Gastrocnemius medialis (tissue), 4 donors: Measurements from ENCODE around the gene GATM. TPM values are rescaled to one million over a fixed set of nuclear protein-coding genes. Genes with fewer than 3 reads are reported as not detected.

Experiments used
- ATAC-seq, 2 donors: fragments of 150-250 bp; one replicate each; pipeline ENCODE4 v1.9.1; 2016
- DNase-seq, 2 donors: peaks; one replicate each; pipeline ENCODE4 v3.0.0-alpha.2; 2019
- H3K27ac ChIP-seq, 4 donors: fragments of 200-600 bp; sonication (generic); 1 replicate in 1 of 4; 2 replicates in 3 of 4; pipeline ENCODE4 v1.5.1; 2016 to 2018; ENCODE audit warnings: mild to moderate bottlenecking in 2 of 4, moderate library complexity in 1 of 4
- H3K27me3 ChIP-seq, 3 donors: fragments of 200-600 bp; sonication (generic) in 2 of 3; 1 replicate in 1 of 3; 2 replicates in 2 of 3; pipeline versions ENCODE4 v1.5.1 to v1.6.0; 2016 to 2019; ENCODE audit warnings: mild to moderate bottlenecking in 1 of 3, moderate library complexity in 1 of 3
- H3K36me3 ChIP-seq, 2 donors: fragments of 200-600 bp; sonication (generic) in 1 of 2; one replicate each; pipeline ENCODE4 v1.5.1; 2017 to 2018
- H3K4me1 ChIP-seq, 2 donors: fragments of 200-600 bp; sonication (generic) in 1 of 2; one replicate each; pipeline ENCODE4 v1.5.1; 2016 to 2017; ENCODE audit warnings: mild to moderate bottlenecking in 2 of 2
- H3K4me3 ChIP-seq, 4 donors: fragments of 200-600 bp; sonication (generic) in 3 of 4; 1 replicate in 1 of 4; 2 replicates in 3 of 4; pipeline ENCODE4 v1.5.1; 2016 to 2019; ENCODE audit warnings: mild to moderate bottlenecking in 2 of 4
- H3K9me3 ChIP-seq, 3 donors: fragments of 200-600 bp; sonication (generic) in 2 of 3; 1 replicate in 1 of 3; 2 replicates in 2 of 3; pipeline ENCODE4 v1.5.1; 2016 to 2019
- POLR2A ChIP-seq, 2 donors: fragments of 450-650 bp; IDR thresholded peaks; one replicate each; pipeline ENCODE4 v1.6.1; 2017; ENCODE audit warnings: antibody characterized with exemption in 2 of 2, mild to moderate bottlenecking in 2 of 2, moderate library complexity in 2 of 2
- in situ Hi-C, 4 donors: fragments of 200-750 bp; cut with MboI; loops; one replicate each; pipeline versions ENCODE4 v1.15.0 to v1.8.0; 2017; ENCODE audit warnings: low sequenced_read_pairs in 4 of 4
- intact Hi-C: fragments of 100-400 bp; cut with DNase I; formaldehyde crosslinking; loops from one replicate; pipeline ENCODE4 v1.15.1; 2023; ENCODE audit warnings: low total_unique reads
- total RNA-seq, 4 donors: library from RNA; depleted of rRNA; stranded (reverse); fragments of >200 nt; gene quantifications; one replicate each; pipeline versions ENCODE4 v1.1.0 to v1.2.3, GENCODE V29; 2016
- TF ChIP-seq, protein P1 (sequence below), 5 experiments: fragments of 450-650 bp in 3 of 5; fragments of 200-600 bp in 2 of 5; sonication (generic) in 2 of 5; IDR thresholded peaks in 4 of 5; conservative IDR thresholded peaks in 1 of 5; 1 replicate in 4 of 5; 2 replicates in 1 of 5; pipeline ENCODE4 v1.5.1; 2016 to 2019; ENCODE audit warnings: antibody characterized with exemption in 5 of 5, mild to moderate bottlenecking in 3 of 5, moderate library complexity in 3 of 5

GATM gene
- total RNA-seq, 4 donors from 2014 or later = 18.0 to 92.1 (median 35.3) TPM

DNA sequence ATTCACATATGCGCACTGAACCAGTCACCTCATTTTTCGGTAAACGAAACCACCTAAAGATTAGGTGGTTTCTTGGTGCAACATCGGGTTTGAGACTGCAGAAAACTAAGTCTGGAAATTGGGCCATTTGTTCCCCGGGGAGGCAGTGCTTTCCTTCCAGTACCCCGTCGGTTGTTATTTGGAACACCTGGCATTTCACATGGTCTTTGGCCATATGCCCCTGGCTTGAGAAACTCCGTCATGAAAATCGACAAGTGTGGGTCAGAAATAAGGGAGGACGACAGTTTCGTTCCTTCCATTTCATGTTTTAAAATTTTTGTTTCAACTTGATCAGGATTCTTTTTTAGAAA lies 544 bp upstream of the GATM start:
- no peaks in the 10 kb centered on the region for H3K9me3 ChIP-seq
- in situ Hi-C loops (loop anchor here in 1 of 4 donors (10.0 kb wide), 1 partner anchor 184 kb away; no protein-coding TSS in a partner anchor), intact Hi-C loops (loop anchor here (1.0 to 2.0 kb wide), 3 partner anchors 23 to 181 kb away; a partner anchor contains a TSS)
- peaks cover 25 to 31% of the 10 kb centered on the region in 2 donors for H3K4me1 ChIP-seq
- H3K27ac ChIP-seq = peak overlapping the region; percentile 78 to 88 (median 82)
- peak overlapping the region; percentile 60 to 86 (median 71) for H3K4me3 ChIP-seq
- H3K27me3 ChIP-seq = no peaks in the 10 kb centered on the region
- DNase-seq (peak; percentile 28 to 44), ATAC-seq (peak; percentile 18 to 61)
- no peaks in the 10 kb centered on the region for H3K36me3 ChIP-seq
- TF ChIP-seq POLR2A (IDR thresholded peaks at IDR 0.05) = no peak
- TF ChIP-seq, protein P1, sequence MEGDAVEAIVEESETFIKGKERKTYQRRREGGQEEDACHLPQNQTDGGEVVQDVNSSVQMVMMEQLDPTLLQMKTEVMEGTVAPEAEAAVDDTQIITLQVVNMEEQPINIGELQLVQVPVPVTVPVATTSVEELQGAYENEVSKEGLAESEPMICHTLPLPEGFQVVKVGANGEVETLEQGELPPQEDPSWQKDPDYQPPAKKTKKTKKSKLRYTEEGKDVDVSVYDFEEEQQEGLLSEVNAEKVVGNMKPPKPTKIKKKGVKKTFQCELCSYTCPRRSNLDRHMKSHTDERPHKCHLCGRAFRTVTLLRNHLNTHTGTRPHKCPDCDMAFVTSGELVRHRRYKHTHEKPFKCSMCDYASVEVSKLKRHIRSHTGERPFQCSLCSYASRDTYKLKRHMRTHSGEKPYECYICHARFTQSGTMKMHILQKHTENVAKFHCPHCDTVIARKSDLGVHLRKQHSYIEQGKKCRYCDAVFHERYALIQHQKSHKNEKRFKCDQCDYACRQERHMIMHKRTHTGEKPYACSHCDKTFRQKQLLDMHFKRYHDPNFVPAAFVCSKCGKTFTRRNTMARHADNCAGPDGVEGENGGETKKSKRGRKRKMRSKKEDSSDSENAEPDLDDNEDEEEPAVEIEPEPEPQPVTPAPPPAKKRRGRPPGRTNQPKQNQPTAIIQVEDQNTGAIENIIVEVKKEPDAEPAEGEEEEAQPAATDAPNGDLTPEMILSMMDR (IDR thresholded peaks at IDR 0.05 in 4 of 5, conservative IDR thresholded peaks at IDR 0.05 in 1 of 5) = no peak

GRCh38 chr15:45377609-45378148 lies 665 bp downstream of the GATM start:
- Histone ChIP-seq H3K9me3 (no peaks in the 10 kb centered on the region), H3K27ac (peak overlapping the region; percentile 78 to 88 (median 82)), H3K27me3 (no peaks in the 10 kb centered on the region), H3K4me1 (peaks cover 25 to 31% of the 10 kb centered on the region in 2 donors), H3K4me3 (peak overlapping the region; percentile 60 to 86 (median 71)), H3K36me3 (no peaks in the 10 kb centered on the region)
- in situ Hi-C loops = loop anchor here in 1 of 4 donors (10.0 kb wide), 1 partner anchor 183 kb away; no protein-coding TSS in a partner anchor
- ATAC-seq = peak; percentile 16 to 29
- TF ChIP-seq POLR2A (IDR thresholded peaks at IDR 0.05) = no peak
- TF ChIP-seq, protein P1 (IDR thresholded peaks at IDR 0.05 in 4 of 5, conservative IDR thresholded peaks at IDR 0.05 in 1 of 5) = no peak
- intact Hi-C loops = loop anchor here (1.0 to 2.0 kb wide), 3 partner anchors 25 to 179 kb away; a partner anchor contains a TSS
- DNase-seq = peak; percentile 27 to 33

- in situ Hi-C loops (loop anchor here in 1 of 4 donors (10.0 kb wide), 1 partner anchor 182 kb away; no protein-coding TSS in a partner anchor), intact Hi-C loops (no loop called here)
- no peak for TF ChIP-seq POLR2A (IDR thresholded peaks at IDR 0.05)
- TF ChIP-seq, protein P1 (IDR thresholded peaks at IDR 0.05 in 4 of 5, conservative IDR thresholded peaks at IDR 0.05 in 1 of 5) = no peak
- no peak for ATAC-seq
- Histone ChIP-seq H3K27ac (peak overlapping the region; percentile 78 to 88 (median 82)), H3K4me1 (peaks cover 25 to 31% of the 10 kb centered on the region in 2 donors), H3K4me3 (peak overlapping the region; percentile 60 to 86 (median 71)), H3K27me3 (no peaks in the 10 kb centered on the region), H3K36me3 (no peaks in the 10 kb centered on the region), H3K9me3 (no peaks in the 10 kb centered on the region)
- no peak for DNase-seq
Measured at GRCh38 chr15:45376967-45377608, 1.3 kb downstream of the GATM start.

DNA sequence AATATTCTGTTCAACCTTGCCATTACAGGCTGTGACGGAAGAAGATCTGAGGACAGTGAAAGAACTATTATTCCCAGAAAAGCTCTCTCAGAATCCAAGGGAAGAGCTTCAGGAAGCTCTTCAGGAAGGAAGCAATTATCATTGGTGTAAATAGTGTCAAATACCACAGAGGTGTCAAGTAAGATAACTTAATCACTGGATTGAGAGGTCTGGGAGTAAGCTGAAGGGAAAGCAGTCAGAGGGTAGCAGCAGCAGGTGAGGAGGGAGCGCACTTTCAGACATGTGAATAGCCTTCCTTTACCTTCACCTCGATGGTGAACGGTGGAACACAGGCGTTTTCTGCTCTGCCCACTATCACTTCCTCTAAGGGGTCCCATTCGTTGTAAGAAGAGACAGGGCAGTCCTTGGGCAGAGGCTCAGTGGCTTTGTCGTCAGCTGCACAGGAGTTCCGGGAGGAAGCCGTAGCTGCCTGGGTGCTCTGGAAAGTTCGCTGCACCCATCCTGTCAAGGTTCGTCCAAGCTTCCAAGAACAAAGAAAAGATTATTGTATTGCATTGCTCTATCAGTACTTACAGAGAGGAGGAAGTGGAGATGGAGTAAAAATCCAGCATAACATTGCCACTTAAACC lies 1.9 kb downstream of the GATM start:
- no peaks in the 10 kb centered on the region for H3K9me3 ChIP-seq
- DNase-seq (no peak), ATAC-seq (no peak)
- intact Hi-C loops = no loop called here
- no peaks in the 10 kb centered on the region for H3K27me3 ChIP-seq
- peak overlapping the region in 3 of 4 donors; percentile 60 to 72 (median 70) for H3K4me3 ChIP-seq
- in situ Hi-C loops = loop anchor here in 1 of 4 donors (10.0 kb wide), 1 partner anchor 182 kb away; no protein-coding TSS in a partner anchor
- H3K36me3 ChIP-seq = no peaks in the 10 kb centered on the region
- H3K4me1 ChIP-seq = peaks cover 25 to 31% of the 10 kb centered on the region in 2 donors
- peak overlapping the region in 1 of 4 donors; percentile 78 for H3K27ac ChIP-seq
- TF ChIP-seq POLR2A (IDR thresholded peaks at IDR 0.05) = no peak
- TF ChIP-seq, protein P1 (IDR thresholded peaks at IDR 0.05 in 4 of 5, conservative IDR thresholded peaks at IDR 0.05 in 1 of 5) = no peak
